Measurements from ENCODE around the gene SORCS3.

The SORCS3 gene

GRCh38 chr10:104641187-104641936, at the start of gene SORCS3:
SORCS3 (plus strand) TSS chr10:104641290.
- no peak within 1 kb of the TSS for H3K4me3 ChIP-seq (ENCODE audit: low read depth in 1 of 2, low read length in 1 of 2)
- no peaks in the 10 kb centered on the region for H3K36me3 ChIP-seq
- peaks cover 4 to 9% of the 10 kb centered on the region in 2 experiments for H3K4me1 ChIP-seq (ENCODE audit: control insufficient read depth in 1 of 2, insufficient read depth in 1 of 2, low read depth in 1 of 2, low read length in 1 of 2)
- peaks cover 100% of the 10 kb centered on the region for H3K27me3 ChIP-seq
- H3K27ac ChIP-seq, result no peak within 1 kb of the TSS
- TF ChIP-seq, protein P1, sequence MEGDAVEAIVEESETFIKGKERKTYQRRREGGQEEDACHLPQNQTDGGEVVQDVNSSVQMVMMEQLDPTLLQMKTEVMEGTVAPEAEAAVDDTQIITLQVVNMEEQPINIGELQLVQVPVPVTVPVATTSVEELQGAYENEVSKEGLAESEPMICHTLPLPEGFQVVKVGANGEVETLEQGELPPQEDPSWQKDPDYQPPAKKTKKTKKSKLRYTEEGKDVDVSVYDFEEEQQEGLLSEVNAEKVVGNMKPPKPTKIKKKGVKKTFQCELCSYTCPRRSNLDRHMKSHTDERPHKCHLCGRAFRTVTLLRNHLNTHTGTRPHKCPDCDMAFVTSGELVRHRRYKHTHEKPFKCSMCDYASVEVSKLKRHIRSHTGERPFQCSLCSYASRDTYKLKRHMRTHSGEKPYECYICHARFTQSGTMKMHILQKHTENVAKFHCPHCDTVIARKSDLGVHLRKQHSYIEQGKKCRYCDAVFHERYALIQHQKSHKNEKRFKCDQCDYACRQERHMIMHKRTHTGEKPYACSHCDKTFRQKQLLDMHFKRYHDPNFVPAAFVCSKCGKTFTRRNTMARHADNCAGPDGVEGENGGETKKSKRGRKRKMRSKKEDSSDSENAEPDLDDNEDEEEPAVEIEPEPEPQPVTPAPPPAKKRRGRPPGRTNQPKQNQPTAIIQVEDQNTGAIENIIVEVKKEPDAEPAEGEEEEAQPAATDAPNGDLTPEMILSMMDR (IDR thresholded peaks at IDR 0.05), result no peak
- no peaks in the 10 kb centered on the region for H3K9me3 ChIP-seq

GRCh38 chr10:104591441-104591840, 49.6 kb upstream of the SORCS3 start:
- H3K36me3 ChIP-seq, result no peaks in the 10 kb centered on the region
- no peak overlapping the region for H3K4me3 ChIP-seq (ENCODE audit: low read depth in 1 of 2, low read length in 1 of 2)
- H3K27me3 ChIP-seq, result peaks cover 65% of the 10 kb centered on the region
- no peaks in the 10 kb centered on the region for H3K4me1 ChIP-seq (ENCODE audit: control insufficient read depth in 1 of 2, insufficient read depth in 1 of 2, low read depth in 1 of 2, low read length in 1 of 2)
- H3K27ac ChIP-seq, result no peak overlapping the region
- TF ChIP-seq, protein P1 (IDR thresholded peaks at IDR 0.05), result no peak
- no peaks in the 10 kb centered on the region for H3K9me3 ChIP-seq

- Histone ChIP-seq H3K27me3 (no peaks in the 10 kb centered on the region), H3K4me1 (ENCODE audit: control insufficient read depth in 1 of 2, insufficient read depth in 1 of 2, low read depth in 1 of 2, low read length in 1 of 2) (peaks cover 17 to 50% of the 10 kb centered on the region in 2 experiments), H3K4me3 (ENCODE audit: low read depth in 1 of 2, low read length in 1 of 2) (no peak overlapping the region), H3K27ac (peak overlapping the region; percentile 81), H3K9me3 (no peaks in the 10 kb centered on the region), H3K36me3 (no peaks in the 10 kb centered on the region)
- TF ChIP-seq, protein P1 (IDR thresholded peaks at IDR 0.05), result no peak
These were observed 39.9 kb upstream of the SORCS3 start for GRCh38 chr10:104601166-104601565.

DNA sequence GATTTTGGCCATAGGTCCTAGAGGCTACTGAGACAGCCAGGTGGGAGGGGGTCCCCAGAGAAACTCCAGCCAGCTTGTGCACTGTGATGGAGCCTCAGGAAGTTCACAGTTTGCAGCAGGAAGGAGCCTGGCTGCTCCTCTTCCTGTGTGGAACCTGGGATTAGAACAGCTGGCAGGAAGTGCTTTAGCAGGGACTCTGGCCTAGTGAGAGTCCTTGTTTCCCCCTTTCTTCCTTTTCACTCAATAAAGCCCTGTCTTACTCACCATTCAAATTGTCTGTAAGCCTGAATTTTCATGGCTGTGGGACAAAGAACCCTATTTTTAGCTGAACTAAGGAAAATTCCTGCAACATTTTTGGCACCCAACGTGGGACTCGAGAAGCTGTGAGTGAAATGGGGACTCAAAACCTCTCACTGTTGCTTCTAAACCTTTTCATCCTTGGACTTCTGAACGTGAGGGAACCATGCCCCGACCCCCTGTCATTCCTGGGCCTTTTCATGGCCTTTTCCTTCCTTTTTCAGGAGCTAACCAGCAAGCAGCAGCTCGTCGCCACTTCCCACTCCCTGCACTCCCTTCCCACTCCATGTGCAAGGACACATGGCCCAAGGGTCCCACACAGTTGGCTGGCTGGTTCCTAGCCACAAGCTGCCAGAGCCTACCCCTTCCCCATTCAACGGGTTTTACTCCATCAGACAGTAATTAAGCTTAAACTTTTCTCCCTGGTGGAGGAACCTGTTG, 32.8 kb upstream of the SORCS3 start:
- H3K9me3 ChIP-seq, result peaks cover 6% of the 10 kb centered on the region
- no peaks in the 10 kb centered on the region for H3K36me3 ChIP-seq
- H3K4me1 ChIP-seq (ENCODE audit: control insufficient read depth in 1 of 2, insufficient read depth in 1 of 2, low read depth in 1 of 2, low read length in 1 of 2), result no peaks in the 10 kb centered on the region
- H3K27ac ChIP-seq, result no peak overlapping the region
- no peaks in the 10 kb centered on the region for H3K27me3 ChIP-seq
- TF ChIP-seq, protein P1 (IDR thresholded peaks at IDR 0.05), result no peak
- H3K4me3 ChIP-seq (ENCODE audit: low read depth in 1 of 2, low read length in 1 of 2), result no peak overlapping the region

GRCh38 chr10:104612571-104613205, 28.4 kb upstream of the SORCS3 start:
- Histone ChIP-seq H3K27me3 (peaks cover 24% of the 10 kb centered on the region), H3K4me3 (ENCODE audit: low read depth in 1 of 2, low read length in 1 of 2) (no peak overlapping the region), H3K36me3 (no peaks in the 10 kb centered on the region), H3K27ac (no peak overlapping the region), H3K4me1 (ENCODE audit: control insufficient read depth in 1 of 2, insufficient read depth in 1 of 2, low read depth in 1 of 2, low read length in 1 of 2) (no peaks in the 10 kb centered on the region), H3K9me3 (peaks cover 6% of the 10 kb centered on the region)
- TF ChIP-seq, protein P1 (IDR thresholded peaks at IDR 0.05), result no peak

Measured in neutrophil (primary cell).